Measurements from ENCODE around the gene RASA3. TPM values are rescaled to one million over a fixed set of nuclear protein-coding genes. Genes with fewer than 3 reads are reported as not detected.

RASA3 gene
- total RNA-seq, 1 experiment from 2014 or later: 9.1 TPM

- no peaks in the 10 kb centered on the region for H3F3A ChIP-seq (ENCODE audit: low read length, unreplicated experiment)
- H3K9me2 ChIP-seq (replicated peaks; ENCODE audit: low read length): no peaks in the 10 kb centered on the region
- no peaks in the 10 kb centered on the region for H3K4me1 ChIP-seq (ENCODE audit: insufficient read depth, low read length)
- no peaks in the 10 kb centered on the region; the same call in 1 of the 2 replicates for H3K79me2 ChIP-seq (ENCODE audit: low read length)
- no peaks in the 10 kb centered on the region for H3K9me3 ChIP-seq (ENCODE audit: low read length)
- intact Hi-C loops (cut with micrococcal nuclease): no loop called here
- CTCF ChIA-PET: no interaction called here
- no peaks in the 10 kb centered on the region for H3K36me3 ChIP-seq (ENCODE audit: low read depth, low read length)
- H3K27me3 ChIP-seq (ENCODE audit: low read length): no peaks in the 10 kb centered on the region
- POLR2A ChIA-PET (ENCODE audit: unreplicated experiment): interaction anchor here (0.6 kb wide), 2 partner anchors 9 to 91 kb away, joined by 3 to 6 read pairs; no protein-coding TSS in a partner anchor
- H3K27ac ChIP-seq (ENCODE audit: low read length): no peak overlapping the region
- no peak overlapping the region for H2AFZ ChIP-seq (ENCODE audit: low read length)
- H4K20me1 ChIP-seq (ENCODE audit: low read length): no peaks in the 10 kb centered on the region
- ATAC-seq (no peak), DNase-seq (no peak)
- H3K4me3 ChIP-seq (ENCODE audit: low read length): no peak overlapping the region
- H3K4me2 ChIP-seq (ENCODE audit: low read length): no peak overlapping the region
- H3K9ac ChIP-seq (ENCODE audit: low read length): no peak overlapping the region
- TF ChIP-seq EZH2phosphoT487 (IDR thresholded peaks at IDR 0.05; ENCODE audit: borderline replicate concordance, low read length) (no peak), EZH2 (IDR thresholded peaks at IDR 0.05; ENCODE audit: low read length, unreplicated experiment) (no peak)
- TF ChIP-seq, protein P1, sequence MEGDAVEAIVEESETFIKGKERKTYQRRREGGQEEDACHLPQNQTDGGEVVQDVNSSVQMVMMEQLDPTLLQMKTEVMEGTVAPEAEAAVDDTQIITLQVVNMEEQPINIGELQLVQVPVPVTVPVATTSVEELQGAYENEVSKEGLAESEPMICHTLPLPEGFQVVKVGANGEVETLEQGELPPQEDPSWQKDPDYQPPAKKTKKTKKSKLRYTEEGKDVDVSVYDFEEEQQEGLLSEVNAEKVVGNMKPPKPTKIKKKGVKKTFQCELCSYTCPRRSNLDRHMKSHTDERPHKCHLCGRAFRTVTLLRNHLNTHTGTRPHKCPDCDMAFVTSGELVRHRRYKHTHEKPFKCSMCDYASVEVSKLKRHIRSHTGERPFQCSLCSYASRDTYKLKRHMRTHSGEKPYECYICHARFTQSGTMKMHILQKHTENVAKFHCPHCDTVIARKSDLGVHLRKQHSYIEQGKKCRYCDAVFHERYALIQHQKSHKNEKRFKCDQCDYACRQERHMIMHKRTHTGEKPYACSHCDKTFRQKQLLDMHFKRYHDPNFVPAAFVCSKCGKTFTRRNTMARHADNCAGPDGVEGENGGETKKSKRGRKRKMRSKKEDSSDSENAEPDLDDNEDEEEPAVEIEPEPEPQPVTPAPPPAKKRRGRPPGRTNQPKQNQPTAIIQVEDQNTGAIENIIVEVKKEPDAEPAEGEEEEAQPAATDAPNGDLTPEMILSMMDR (conservative IDR thresholded peaks at IDR 0.05; ENCODE audit: low read depth, low read length): no peak
- no TSS peak for BruUV-seq (replicated peaks)
Measured at GRCh38 chr13:114106526-114106925, 25.9 kb downstream of the RASA3 start.

- TF ChIP-seq, protein P1 (conservative IDR thresholded peaks at IDR 0.05; ENCODE audit: low read depth, low read length): no peak
- TF ChIP-seq EZH2 (IDR thresholded peaks at IDR 0.05; ENCODE audit: low read length, unreplicated experiment) (no peak), EZH2phosphoT487 (IDR thresholded peaks at IDR 0.05; ENCODE audit: borderline replicate concordance, low read length) (no peak)
- POLR2A ChIA-PET (ENCODE audit: unreplicated experiment): interaction anchor here (0.6 kb wide), 1 partner anchor 90 kb away, joined by 3 read pairs; no protein-coding TSS in a partner anchor
- Histone ChIP-seq H3K79me2 (ENCODE audit: low read length) (no peaks in the 10 kb centered on the region; the same call in 1 of the 2 replicates), H3K9ac (ENCODE audit: low read length) (no peak overlapping the region), H3K36me3 (ENCODE audit: low read depth, low read length) (no peaks in the 10 kb centered on the region), H3K27me3 (ENCODE audit: low read length) (no peaks in the 10 kb centered on the region), H3K27ac (ENCODE audit: low read length) (no peak overlapping the region), H4K20me1 (ENCODE audit: low read length) (no peaks in the 10 kb centered on the region), H3K9me3 (ENCODE audit: low read length) (no peaks in the 10 kb centered on the region), H3K4me3 (ENCODE audit: low read length) (no peak overlapping the region), H3F3A (ENCODE audit: low read length, unreplicated experiment) (no peaks in the 10 kb centered on the region), H3K4me2 (ENCODE audit: low read length) (no peak overlapping the region), H3K4me1 (ENCODE audit: insufficient read depth, low read length) (no peaks in the 10 kb centered on the region), H2AFZ (ENCODE audit: low read length) (no peak overlapping the region), H3K9me2 (replicated peaks; ENCODE audit: low read length) (no peaks in the 10 kb centered on the region)
- no TSS peak for BruUV-seq (replicated peaks)
- CTCF ChIA-PET: no interaction called here
- no peak for DNase-seq
- intact Hi-C loops (cut with micrococcal nuclease): no loop called here
- ATAC-seq: no peak
Measured at GRCh38 chr13:114105521-114106225, 26.8 kb downstream of the RASA3 start.
